COLO668 (cell line): Measurements from ENCODE around the gene MATN3.
"Not testable (repeated sequence)": the region's sequence is repeated elsewhere in the genome, so short reads cannot be mapped to it uniquely, and the experiment has no call there.

Experiments
- DNase-seq: peaks from one replicate; lab custom pipeline; 2025; ENCODE audit not compliant: unreplicated experiment; lab: John Stamatoyannopoulos, UW

Gene MATN3

DNA sequence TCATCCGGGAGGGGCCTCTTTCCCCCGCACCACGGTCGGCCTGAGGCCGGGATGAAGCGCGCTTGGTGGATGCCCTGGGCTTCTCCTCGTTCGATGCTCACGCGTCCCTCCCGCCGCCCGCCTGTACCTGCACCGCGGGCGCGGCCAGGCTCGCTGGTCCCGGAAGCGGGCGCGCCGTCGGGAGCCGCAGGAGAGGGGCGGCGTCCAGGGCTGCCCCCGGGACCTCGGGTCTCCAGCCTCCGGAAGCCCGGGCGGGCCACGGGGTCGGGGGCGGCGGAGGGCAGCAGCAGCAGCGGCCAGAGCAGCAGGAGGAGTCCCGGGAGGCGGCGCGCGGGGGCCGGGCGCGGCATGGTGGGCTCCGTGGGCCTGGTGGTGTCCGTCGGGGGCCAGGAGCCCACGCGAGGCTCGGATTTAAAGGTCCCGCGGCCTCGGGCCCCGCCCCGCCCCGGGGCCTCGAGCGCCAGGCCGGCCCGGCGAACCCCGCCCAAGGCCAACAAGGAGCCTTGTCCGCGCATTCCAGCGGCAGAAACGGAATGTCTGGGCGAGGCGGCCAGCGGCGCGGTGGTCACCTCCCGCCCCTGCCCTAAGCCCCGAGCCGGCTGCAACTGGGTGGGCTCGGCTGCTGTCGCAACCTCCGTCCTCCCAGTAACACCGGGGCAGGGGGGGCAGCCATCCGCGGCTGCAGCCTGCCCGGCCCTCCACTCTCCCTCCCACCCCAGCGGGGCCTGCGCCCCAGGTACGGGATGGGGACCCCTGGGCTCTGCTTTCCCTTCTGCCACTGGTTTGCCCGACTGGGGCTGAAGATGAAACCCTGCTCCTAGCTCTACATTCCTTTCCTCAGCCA lies at the start of gene MATN3:
Gene MATN3 (minus strand): TSS at position 387 of the 844 bp plus-strand sequence. CDS start 37 bp downstream, at position 350.
- DNase-seq = peak; percentile 64

- DNase-seq = no peak
These were observed 49.5 kb upstream of the MATN3 start for GRCh38 chr2:20061940-20062339.

- DNase-seq = no peak
These were observed 49.0 kb upstream of the MATN3 start for GRCh38 chr2:20061476-20061875.

- no peak for DNase-seq
These were observed 47.6 kb upstream of the MATN3 start for GRCh38 chr2:20060106-20060505.

DNA sequence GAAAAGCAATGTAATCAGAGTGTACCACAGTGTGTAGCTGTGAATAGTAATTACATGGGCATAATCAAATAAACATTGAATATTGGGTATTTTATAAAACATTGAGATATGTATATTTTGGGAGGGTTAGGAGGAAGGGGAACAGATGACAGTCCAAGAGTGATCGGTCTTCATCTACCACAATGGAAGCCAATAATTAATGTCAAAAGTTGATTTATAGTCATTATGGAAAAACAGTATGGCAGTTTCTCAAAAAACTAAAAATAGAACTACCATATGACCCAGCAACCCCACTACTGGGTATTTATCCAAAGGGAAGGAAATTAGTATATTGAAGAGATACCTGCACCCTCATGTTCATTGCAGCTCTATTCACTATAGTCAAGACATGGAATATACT lies 44.8 kb upstream of the MATN3 start:
- DNase-seq = no peak

GRCh38 chr2:20054931-20055330 lies 42.5 kb upstream of the MATN3 start:
- no peak for DNase-seq

DNA sequence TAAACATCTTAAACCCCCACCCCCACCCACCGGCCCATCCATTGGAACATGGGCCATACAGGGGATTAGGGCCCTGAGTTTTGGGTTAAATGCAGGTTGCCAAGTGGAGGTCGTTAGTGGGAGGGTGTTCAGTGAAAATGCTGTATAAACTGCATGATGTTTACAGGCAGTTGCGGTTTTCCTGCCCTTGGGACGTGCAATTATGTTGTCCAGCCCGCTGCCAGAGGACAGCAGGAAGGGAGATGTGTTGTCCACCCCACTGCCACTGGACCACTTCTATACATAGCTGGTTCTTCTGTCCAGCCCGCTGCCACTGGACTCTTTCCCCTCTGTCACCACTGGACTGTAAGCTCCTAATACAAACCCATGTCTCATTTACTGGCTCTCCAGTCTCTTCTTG lies 41.7 kb upstream of the MATN3 start:
- DNase-seq = no peak

GRCh38 chr2:20052861-20053281 lies 40.4 kb upstream of the MATN3 start:
- DNase-seq = peak; percentile 32

GRCh38 chr2:20052229-20052851 lies 39.9 kb upstream of the MATN3 start:
- DNase-seq = no peak

GRCh38 chr2:20051532-20052228 lies 39.2 kb upstream of the MATN3 start, which contains the start of gene LAPTM4A:
LAPTM4A (minus strand) TSS chr2:20051628; CDS start chr2:20051520, 108 bp downstream.
- DNase-seq = peak; percentile 97

DNA sequence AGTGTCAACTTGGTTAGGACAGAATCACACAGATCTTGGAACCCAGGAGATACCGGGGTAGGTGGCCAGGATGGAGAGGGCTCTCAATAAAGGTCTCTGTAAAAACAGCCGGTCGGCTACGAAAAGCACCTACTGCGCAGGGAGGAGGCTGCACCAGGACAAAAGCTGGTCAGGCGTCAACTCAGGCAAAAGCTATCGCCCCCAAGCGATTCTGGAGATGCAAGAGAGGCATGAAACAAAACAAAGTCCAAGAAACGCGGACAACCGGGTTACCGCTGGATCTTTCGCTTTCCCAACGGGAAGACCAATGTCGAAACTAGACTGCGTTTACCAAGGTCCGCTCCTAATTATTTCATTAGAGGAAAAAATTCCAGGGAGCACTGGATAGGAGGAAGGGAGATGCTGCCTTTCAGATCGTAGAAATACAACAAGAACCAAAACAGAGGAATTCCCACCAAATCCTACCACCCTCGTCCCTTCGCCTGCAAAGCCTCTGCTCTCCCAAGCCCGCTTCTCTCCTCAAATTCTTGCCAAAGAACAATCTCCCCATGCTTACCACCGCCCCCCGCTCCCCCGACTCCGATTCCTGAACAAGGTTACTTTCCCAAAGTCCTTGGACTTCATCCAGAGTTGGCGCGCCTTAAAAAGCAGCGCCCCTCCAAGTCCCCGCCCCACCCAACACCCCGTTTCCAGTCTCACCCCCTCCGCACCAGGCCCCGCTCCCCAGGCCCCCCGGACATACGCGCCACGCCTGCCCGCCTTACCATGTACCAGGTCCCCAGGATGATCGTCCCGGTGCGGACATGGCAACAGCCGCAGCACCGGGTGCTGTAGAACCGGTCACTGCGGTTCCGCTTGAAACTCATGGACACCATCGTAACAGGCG lies 38.4 kb upstream of the MATN3 start:
- DNase-seq = peak; percentile 23

DNA sequence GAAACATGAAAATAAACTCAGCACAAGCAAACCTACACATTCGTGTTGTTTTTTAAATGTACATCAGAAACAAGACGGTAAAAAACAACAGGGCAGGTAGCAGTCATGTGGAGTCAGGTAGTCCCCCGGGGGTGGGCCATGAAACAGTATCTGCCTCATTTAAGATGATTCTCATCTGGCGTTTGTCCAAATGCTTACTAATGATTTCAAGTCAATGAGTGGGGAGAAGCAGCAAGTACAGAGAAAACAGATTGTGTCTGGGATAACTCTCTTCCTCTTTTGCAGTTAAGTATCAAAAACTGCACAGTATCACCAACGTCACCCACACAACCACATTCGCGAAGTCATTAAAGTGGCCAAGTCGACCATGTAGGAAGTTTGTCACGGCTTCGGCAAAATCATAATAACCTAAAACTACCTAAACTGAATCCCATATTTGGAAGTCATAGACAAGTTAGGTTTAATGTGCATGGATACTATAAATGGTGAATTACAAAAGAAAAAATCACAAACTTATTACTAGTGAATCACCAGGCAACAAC lies 37.7 kb upstream of the MATN3 start:
- DNase-seq = peak; percentile 23

- no peak for DNase-seq
These were observed 37.2 kb upstream of the MATN3 start for GRCh38 chr2:20049637-20050036.

GRCh38 chr2:20048488-20049448 lies 36.3 kb upstream of the MATN3 start:
- DNase-seq = no peak

DNA sequence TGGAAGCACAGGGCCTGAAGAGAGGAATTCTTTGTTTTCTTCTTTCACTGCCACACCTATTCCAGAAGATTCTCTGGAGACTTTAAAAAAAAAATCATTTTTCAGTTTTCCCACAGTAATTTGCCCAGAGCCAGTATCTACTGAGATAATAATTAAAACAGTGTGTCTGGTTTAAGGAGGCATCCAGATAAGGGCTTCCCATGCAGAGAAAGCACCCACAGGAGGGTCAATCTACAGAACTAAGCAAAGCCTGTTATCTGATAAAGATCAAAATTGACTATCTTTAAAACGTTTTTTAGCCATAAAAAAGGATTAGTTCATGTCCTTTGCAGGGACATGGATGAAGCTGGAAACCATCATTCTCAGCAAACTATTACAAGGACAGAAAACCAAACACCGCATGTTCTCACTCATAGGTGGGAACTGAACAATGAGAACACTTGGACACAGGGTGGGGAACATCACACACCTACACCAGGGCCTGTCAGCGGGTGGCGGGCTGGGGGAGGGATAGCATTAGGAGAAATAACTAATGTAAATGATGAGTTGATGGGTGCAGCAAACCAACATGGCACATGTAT lies 33.3 kb upstream of the MATN3 start:
- DNase-seq = not testable (repeated sequence)

GRCh38 chr2:20044778-20045177 lies 32.3 kb upstream of the MATN3 start:
- DNase-seq = no peak

- DNase-seq = no peak
These were observed 30.1 kb upstream of the MATN3 start for GRCh38 chr2:20042531-20042930.

DNA sequence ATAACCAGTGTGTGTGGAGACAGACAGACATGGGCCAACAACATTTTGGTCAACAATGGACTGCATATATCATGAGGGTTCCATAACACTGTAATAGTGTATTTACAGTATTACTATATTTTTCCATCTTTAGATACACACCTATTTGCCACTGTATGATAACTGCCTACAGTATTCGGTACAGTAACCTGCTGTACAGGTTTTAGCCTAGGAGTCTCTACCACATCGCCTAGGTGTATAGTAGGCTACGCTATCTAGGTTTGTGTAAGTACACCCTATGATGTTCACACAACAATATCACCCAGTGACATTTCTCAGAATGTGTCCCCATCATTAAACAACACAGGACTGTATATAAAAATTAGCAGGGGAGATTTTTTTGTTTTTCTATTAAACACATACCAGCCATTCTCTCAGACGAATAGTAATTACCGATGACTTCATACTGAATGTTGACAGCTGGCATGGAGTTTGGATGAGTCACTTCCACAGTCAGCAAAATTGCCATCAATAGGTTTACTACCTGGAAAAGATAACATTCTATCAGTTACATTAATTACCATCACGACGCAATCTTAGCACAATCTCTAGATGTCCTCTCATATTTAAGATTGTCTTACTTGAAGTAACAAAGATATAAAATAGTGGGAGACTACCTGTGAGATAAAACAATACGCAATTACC lies 28.2 kb upstream of the MATN3 start:
- no peak for DNase-seq
